HG03342 (cell line): ENCODE results near the gene SVIL.
"Not testable (repeated sequence)": the region's sequence is repeated elsewhere in the genome, so short reads cannot be mapped to it uniquely, and the experiment has no call there.

Source experiments
- ATAC-seq: cut with Tn5 transposase; IDR thresholded peaks from one replicate; pipeline ENCODE4 v1.9.1; 2021; ENCODE audit warnings: mild to moderate bottlenecking, moderate library complexity; ENCODE audit not compliant: unreplicated experiment

SVIL gene

GRCh38 chr10:29606693-29607092 lies 28.1 kb downstream of the SVIL start:
- ATAC-seq = not testable (repeated sequence)

- no peak for ATAC-seq
Measured at GRCh38 chr10:29604291-29604825, 30.4 kb downstream of the SVIL start.

GRCh38 chr10:29603223-29603896 lies 31.4 kb downstream of the SVIL start:
- no peak for ATAC-seq

GRCh38 chr10:29600821-29601220 lies 34.0 kb downstream of the SVIL start:
- ATAC-seq = no peak

DNA sequence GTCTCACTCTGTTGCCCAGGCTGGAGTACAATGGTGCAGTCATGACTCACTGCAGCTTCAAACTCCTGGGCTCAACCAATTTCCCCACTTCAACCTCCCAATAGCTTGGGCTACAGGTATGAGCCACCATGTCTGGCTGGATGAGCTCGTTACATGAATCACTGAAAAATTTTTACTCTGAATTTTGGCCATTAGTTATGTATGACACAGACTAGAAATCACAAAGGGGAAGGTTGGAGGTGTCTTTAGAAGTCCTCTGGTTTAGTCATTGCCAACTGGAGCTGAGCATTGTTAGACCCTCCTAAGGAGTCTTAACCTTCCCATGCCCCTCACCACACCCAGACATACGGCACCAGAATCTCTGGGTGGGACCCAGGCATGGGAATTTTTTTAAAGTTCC lies 34.7 kb downstream of the SVIL start:
- ATAC-seq = no peak

- no peak for ATAC-seq
Measured at GRCh38 chr10:29598851-29599311, 35.9 kb downstream of the SVIL start.

DNA sequence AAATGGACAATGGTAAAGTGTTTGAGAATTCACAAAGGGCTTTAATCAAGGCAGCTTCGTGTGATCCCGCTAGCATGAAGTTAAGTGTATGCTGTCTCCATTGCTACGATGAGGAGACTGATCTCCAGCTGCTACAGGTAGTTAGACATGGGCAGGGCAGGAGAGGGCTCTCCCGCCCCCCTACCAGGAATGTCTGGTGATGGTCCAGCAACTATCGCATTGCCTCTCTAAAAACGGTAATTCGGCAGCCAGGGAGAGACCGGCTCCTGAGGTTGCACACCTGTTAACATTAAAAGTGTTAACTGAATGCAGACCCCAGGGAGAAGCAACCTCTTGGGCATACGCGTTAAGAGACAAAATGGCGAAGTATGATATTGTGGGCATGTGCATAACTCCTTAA lies 37.9 kb downstream of the SVIL start:
- no peak for ATAC-seq

DNA sequence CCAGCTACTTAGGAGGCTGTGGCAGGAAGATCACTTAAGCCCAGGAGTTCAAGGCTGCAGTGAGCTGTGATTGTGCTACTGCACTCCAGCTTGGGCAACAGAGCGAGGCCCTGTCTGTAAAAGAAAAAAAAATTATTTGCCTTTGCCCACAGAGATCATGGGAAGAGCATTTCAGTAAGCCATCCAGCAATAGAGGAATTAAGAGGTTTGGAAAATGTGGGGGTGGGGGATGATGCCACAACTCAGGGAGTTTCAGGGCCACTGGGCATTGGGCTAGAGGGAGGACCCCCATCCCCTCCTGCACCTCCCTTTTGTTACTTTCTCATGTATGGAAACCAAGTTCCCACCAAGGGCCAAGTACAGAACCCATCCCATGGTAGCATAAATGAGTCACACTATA lies 38.4 kb downstream of the SVIL start:
- no peak for ATAC-seq

- ATAC-seq = no peak
Measured at GRCh38 chr10:29595636-29596225, 39.0 kb downstream of the SVIL start.

- ATAC-seq = no peak
Measured at GRCh38 chr10:29595146-29595545, 39.6 kb downstream of the SVIL start.

DNA sequence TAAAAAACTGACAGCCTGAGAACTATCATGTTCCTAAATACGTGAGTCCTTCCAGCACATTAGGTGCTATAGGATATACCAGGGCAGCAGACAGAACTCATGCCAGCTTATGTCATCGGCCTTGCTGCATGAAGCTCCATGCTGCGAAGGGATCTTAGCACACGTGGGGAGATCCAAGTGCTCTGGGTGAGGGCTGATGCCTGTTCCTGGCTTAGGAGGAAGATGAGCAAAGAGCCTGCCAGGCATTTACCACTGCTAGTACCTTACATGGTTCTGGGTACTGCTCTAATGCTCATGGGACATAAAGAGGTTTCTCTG lies 43.2 kb downstream of the SVIL start:
- no peak for ATAC-seq

DNA sequence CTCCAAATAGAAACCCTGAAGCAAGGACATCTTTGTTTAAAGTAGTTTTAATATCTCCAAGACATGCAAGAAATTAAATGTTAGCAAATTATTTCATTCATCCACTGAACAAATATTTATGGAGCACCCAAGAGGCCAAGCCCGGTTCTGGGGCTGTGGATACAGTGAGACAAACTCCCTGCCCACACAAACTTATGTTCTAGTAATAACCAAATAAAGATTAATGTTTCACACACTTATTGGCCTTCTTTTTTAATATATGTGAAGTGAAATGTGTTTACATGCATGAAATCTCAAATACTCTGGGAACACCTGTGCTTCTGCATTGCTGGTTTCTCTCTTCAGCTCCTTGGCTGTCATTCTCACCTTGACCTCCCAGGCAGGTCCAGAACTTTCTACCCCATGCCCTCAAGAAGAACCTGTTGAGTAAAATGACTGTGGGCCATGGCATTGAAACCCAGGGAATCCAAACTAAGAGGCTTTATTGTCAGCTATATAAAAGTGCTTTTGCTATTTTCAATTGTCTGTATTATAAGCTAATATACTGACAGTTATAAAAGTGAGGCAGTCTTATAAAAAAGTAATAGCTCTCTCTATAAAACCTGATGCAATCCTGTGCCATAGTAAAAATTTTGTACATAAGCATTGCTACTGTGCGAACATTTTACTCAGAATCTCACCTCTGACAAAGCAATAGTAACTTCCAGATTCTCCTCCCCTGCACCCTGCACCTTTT lies 43.7 kb downstream of the SVIL start:
- ATAC-seq = no peak

DNA sequence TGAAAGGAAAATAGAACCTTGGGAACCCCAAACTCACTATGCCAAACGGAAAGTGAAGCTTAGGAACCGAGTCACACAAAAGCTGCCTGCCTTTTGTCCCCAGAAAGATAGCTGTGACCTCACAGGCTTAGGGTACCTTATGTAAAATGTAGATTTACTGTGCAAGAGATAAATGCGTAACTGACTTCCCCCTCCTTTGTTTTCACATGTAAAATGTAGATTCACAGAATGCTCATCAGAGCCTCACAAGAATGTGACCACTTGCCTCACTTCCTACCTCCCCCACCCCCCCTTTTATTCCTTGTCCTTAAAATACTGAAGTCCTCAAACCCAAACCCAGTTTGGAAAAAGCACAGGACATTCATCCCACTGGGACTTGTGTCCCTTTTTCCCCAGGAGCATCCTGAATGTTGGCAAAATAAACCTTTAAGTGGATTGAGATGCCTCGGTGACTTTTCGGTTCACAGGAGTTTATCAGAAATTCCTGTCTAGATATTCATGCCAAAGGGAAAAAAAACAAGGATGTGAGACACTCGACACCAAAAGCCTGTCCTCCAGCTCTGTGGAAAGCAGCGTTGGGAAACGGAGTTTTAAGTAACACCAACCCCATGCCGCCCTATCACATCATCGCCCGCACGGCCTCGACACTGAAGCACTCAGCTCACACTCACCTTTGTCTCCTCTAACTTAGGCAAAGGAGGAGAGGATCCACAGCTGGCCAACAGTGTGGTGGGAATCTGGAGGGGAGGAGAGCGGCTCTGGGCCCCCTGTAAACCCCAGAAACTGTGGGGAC lies 45.9 kb downstream of the SVIL start:
- no peak for ATAC-seq

DNA sequence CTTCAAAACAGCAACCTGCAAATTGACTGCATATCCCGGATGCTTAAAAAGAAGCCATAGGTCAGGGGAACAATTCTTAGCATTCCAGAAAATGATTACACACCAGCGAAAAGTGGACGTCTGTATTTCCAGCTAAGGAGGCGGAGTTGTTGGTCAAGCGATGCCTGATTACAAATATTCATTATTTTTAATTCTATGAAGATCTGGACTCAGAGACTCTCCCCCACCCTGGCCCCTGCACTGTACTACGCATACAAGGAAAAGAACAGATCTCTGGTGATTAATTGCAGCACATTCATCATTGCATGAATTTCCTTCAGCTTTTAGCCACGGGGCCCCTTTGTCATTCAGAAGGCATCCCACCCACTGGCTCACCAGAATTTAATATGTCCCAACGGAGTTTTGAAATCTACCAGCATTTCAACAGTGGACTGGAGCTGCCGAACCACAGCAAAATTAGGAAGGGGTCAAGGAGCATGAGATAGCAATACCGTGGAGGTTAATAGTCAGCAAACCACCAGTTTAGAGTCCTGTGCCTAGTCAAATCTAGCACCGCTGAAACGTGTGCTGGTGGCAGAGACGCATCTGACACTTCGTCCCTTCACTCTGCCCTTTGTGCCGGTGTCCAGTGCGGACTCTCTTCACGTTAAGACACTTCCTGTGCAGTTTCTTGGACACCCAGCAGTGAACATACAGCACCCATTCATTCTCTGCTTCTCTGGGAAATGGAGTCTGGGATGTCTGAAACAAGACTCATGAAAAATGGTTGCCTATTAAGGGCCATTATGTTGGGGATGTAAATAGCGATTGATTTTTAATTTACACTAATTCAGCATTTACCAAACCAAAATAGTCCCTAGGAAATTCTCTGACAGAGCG lies 46.8 kb downstream of the SVIL start:
- ATAC-seq = not testable (repeated sequence)

DNA sequence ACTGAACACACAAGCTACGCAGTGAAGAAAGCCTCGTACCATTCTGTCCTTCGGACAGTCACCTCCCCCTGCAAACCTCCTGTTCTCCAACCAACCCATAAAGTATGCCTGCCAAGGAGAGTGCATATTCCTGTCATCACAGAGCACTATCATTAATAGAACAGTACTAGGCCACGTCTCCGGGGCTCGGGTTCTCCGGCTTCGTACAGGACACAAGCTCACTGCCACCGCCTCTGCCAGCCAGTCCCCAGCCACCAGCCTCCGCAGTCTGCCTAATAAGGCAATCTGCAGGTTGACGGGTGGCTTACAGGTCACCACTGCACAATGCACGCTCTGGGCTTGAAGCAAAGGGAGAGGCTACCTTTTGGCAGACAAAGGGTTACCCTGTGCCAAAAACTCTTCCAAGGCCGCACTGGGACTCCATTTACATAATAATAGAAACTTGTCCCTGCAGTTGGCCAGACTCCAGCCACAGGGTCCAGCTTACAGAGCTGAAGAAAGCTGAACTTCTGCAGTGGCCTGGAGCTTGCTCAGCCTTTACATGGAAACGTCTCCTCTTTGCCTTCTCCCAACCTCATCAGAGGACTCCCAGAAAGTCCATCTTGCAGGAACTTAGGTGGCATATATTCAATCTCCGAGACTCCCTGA lies 47.5 kb downstream of the SVIL start:
- ATAC-seq = not testable (repeated sequence)

DNA sequence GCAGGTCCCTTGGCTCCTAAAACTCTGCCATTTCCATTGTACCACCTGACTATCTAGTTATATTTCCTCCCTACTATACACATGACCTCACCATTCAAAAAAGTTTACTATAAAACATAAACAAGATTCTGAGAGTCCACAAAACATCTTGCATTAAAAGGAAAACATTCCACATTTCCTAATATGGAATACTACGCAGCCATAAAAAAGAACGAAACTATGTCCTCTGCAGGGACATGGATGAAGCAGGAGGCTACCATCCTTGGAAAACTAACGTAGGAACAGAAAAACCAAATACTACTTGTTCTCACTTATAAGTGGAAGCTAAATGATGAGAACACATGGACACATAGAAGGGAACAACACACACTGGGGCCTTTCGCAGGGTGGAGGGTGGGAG lies 48.3 kb downstream of the SVIL start:
- ATAC-seq = no peak

DNA sequence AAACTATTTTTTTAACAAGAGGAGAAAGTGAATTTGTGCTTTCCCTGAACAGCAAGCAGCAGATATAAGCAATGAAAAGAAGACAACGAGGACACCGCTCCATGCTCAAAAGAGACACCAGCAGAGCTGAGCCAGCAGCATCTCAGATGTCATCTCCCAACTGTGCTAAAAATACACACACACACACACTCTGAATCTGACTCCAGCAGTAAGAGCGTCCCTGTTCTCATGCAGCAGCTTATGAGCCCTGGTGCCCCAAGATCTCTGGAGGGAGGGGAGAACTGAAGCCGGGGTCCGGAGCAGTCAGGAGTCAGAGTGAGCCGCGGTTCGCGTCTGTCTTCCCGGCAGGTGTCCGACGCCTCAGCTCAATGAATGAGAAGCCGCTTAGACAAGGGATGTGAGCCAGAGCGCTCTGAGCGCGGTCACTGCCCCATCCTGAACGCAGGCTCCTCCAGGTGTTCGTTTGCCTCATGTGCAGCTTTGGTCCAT lies 49.2 kb downstream of the SVIL start:
- ATAC-seq = no peak

DNA sequence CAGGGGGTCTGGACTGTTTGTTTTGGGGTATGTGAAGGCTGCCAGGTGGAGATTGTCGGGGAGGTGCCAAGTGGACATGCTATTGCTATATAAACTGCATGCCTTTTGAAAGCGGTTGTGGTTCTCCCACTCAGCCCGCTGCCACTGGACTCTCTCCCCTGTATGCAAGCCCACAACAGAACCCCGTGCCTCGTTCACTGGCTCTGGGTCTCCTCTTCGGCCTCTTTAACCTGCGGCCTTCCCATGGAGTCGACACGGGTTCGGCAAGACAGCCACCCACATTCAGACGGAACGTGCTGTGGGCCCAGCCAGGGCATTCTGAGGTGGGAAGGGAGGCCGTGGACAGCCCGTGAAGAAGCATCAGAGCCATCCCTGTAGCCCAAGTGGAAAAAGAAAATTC lies 50.3 kb downstream of the SVIL start:
- ATAC-seq = no peak

GRCh38 chr10:29583674-29584073 lies 51.1 kb downstream of the SVIL start:
- ATAC-seq = no peak

GRCh38 chr10:29582769-29583168 lies 52.0 kb downstream of the SVIL start:
- ATAC-seq = not testable (repeated sequence)
